ENCODE data around the gene COL6A3. TPM values are rescaled to one million over a fixed set of nuclear protein-coding genes. Genes with fewer than 3 reads are reported as not detected.

Gene COL6A3
- total RNA-seq, 1 experiment from 2014 or later: 0.81 TPM

DNA sequence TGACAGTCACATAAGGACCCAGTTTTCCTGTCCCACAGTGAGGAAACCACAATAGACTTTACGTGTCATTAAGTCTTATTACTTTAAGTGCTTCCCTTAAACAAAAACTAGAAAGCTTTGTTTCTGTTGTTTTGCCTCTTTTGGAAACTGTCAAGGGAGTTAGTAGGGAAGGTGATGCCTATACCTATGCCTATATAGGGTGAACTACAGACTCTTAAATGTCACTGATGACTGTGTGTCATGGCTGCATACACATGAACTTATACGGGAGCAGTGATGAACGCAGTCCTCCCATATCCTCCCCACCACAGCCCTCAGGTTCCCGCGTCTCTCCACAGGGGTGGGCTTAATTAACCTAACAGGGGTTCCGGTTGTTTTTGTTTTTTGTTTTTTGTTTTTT lies 97.6 kb downstream of the COL6A3 start:
- H3K4me2 ChIP-seq (ENCODE audit: insufficient read depth, insufficient read length, low read length): no peak overlapping the region
- H3K4me1 Mint-ChIP-seq: peaks cover 4 to 6% of the 10 kb centered on the region in 2 experiments
- no CpG with 5 or more reads among the region's 6 CpGs for WGBS (ENCODE audit: extremely low coverage, insufficient read length, low lambda C conversion rate)

More for the DNA sequence above, 97.6 kb downstream of the COL6A3 start:
- Histone ChIP-seq H2BK20ac (ENCODE audit: low read depth, low read length, poor library complexity, severe bottlenecking) (no peak overlapping the region), H2AK5ac (ENCODE audit: insufficient read length, low read length) (no peak overlapping the region), H3K14ac (ENCODE audit: insufficient read depth, low read length) (no peak overlapping the region), H2BK5ac (ENCODE audit: insufficient read length, low read length) (no peak overlapping the region), H3K56ac (ENCODE audit: insufficient read length, low read depth, low read length) (no peak overlapping the region), H3K9ac (ENCODE audit: extremely low read depth, insufficient read length, low read length) (no peak overlapping the region), H3K27ac (ENCODE audit: insufficient read length, low read depth, low read length) (no peak overlapping the region), H2BK15ac (ENCODE audit: low read depth, low read length) (no peak overlapping the region), H2AFZ (ENCODE audit: low read length) (no peak overlapping the region), H4K20me1 (ENCODE audit: control insufficient read depth, insufficient read depth, insufficient read length) (no peaks in the 10 kb centered on the region), H3K4ac (ENCODE audit: low read depth, low read length) (no peak overlapping the region), H3K79me1 (ENCODE audit: insufficient read depth, low read depth, low read length, poor library complexity, severe bottlenecking) (no peaks in the 10 kb centered on the region), H4K91ac (ENCODE audit: insufficient read length, low read depth, low read length) (no peak overlapping the region), H3K23me2 (ENCODE audit: insufficient read length, low read depth, low read length, poor library complexity, severe bottlenecking) (no peaks in the 10 kb centered on the region), H3K9me3 (ENCODE audit: control insufficient read depth, low read depth, low read length) (no peaks in the 10 kb centered on the region), H3K79me2 (ENCODE audit: insufficient read depth, low read length) (no peaks in the 10 kb centered on the region), H3K18ac (ENCODE audit: insufficient read length, low read depth, low read length) (no peak overlapping the region), H2BK120ac (ENCODE audit: low read depth, low read length, poor library complexity, severe bottlenecking) (peak overlapping the region; percentile 11), H3K23ac (ENCODE audit: insufficient read length, low read depth, low read length) (no peak overlapping the region), H4K8ac (replicated peaks; ENCODE audit: insufficient read length, low read depth, low read length) (no peak overlapping the region), H3K27me3 (ENCODE audit: insufficient read depth, low read length) (no peaks in the 10 kb centered on the region), H3K4me1 (ENCODE audit: insufficient read depth, low read length) (no peaks in the 10 kb centered on the region), H4K5ac (ENCODE audit: insufficient read length, low read depth, low read length) (no peak overlapping the region), H3T11ph (ENCODE audit: low read length) (no peak overlapping the region), H2BK12ac (ENCODE audit: insufficient read length, low read depth, low read length) (no peak overlapping the region)
- Mint-ChIP-seq H3K9me3 (no peaks in the 10 kb centered on the region), H3K27me3 (ENCODE audit: low read depth) (peaks cover 22% of the 10 kb centered on the region), H3K27ac (no peak overlapping the region), H3K36me3 (ENCODE audit: insufficient read depth in 1 of 3, low read depth in 3 of 3) (no peaks in the 10 kb centered on the region), H3K4me3 (no peak overlapping the region)
- no peak for DNase-seq
- TF ChIP-seq, protein P1, sequence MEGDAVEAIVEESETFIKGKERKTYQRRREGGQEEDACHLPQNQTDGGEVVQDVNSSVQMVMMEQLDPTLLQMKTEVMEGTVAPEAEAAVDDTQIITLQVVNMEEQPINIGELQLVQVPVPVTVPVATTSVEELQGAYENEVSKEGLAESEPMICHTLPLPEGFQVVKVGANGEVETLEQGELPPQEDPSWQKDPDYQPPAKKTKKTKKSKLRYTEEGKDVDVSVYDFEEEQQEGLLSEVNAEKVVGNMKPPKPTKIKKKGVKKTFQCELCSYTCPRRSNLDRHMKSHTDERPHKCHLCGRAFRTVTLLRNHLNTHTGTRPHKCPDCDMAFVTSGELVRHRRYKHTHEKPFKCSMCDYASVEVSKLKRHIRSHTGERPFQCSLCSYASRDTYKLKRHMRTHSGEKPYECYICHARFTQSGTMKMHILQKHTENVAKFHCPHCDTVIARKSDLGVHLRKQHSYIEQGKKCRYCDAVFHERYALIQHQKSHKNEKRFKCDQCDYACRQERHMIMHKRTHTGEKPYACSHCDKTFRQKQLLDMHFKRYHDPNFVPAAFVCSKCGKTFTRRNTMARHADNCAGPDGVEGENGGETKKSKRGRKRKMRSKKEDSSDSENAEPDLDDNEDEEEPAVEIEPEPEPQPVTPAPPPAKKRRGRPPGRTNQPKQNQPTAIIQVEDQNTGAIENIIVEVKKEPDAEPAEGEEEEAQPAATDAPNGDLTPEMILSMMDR (conservative IDR thresholded peaks at IDR 0.05): no peak

All from H9 (cell line).